H4 (cell line): ENCODE measurements around the gene ORM2. TPM values are rescaled to one million over a fixed set of nuclear protein-coding genes. Genes with fewer than 3 reads are reported as not detected.
A peak's percentile ranks its signal among the peaks of the same experiment; 100 is the strongest.
"Not testable (repeated sequence)": the region's sequence is repeated elsewhere in the genome, so short reads cannot be mapped to it uniquely, and the experiment has no call there.

Experiments
- DNase-seq: peaks from one replicate; pipeline ENCODE4 v3.0.0-alpha.2; 2015; ENCODE audit warnings: low spot score
- total RNA-seq: library from RNA; depleted of rRNA; stranded (reverse); fragments of >200 nt; shearing (Covaris generic); gene quantifications from 2 replicates; pipeline ENCODE4 v1.2.3, GENCODE V29; 2014

The ORM2 gene
- total RNA-seq, 1 experiment from 2014 or later, result 0.19 TPM

DNA sequence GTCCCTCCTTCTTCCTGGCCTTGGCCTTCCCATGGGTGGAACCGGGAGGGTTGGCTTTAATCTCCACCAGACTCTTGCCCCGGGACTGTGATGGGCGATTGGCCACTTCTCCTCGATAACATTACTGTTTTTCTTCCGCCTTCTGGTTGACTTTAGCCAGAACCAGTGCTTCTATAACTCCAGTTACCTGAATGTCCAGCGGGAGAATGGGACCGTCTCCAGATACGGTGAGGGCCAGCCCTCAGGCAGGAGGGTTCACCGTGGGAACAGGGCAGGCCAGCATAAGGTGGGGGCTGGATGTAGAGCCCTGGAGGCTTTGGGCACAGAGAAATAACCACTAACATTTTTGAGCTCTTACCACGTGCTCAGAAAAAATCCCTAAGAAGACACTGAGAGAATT lies 967 bp downstream of the ORM2 start:
- no peak for DNase-seq

DNA sequence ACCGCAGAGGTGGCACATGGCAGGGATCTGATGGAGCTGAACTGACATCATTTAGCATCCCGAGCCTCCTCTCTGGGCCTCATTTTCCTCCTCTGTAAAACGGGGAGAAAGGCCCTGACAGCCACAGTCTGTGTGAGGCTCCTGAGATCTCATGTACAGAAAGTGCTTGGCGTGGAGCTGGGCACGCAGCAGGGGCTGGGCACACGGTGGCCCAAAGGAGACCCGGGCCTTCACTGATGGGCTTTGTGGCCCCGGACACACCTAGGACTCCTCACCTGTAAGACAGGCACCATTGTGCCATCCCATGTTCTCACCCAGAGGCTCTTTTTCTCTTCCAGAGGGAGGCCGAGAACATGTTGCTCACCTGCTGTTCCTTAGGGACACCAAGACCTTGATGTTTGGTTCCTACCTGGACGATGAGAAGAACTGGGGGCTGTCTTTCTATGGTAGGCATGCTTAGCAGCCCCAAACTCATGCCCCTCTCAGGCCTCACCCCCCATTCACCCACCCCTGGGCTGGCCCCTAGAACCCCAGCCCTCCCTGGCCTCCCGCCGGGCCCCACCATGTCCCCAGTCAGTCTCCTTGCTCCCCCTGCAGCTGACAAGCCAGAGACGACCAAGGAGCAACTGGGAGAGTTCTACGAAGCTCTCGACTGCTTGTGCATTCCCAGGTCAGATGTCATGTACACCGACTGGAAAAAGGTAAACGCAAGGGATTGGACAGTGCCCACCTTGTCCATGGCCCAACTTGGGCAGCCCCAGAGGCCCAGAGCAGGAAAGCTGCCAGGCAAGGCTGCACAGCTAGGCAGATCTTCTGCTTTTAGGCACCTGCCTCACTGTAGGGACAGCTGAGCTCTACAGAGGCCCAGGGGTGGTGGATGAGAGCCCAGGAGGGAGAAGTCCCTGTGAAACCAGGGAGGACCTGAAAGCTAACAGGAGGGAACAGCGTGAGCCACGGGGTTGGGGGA lies 1.8 kb downstream of the ORM2 start:
- not testable (repeated sequence) for DNase-seq

DNA sequence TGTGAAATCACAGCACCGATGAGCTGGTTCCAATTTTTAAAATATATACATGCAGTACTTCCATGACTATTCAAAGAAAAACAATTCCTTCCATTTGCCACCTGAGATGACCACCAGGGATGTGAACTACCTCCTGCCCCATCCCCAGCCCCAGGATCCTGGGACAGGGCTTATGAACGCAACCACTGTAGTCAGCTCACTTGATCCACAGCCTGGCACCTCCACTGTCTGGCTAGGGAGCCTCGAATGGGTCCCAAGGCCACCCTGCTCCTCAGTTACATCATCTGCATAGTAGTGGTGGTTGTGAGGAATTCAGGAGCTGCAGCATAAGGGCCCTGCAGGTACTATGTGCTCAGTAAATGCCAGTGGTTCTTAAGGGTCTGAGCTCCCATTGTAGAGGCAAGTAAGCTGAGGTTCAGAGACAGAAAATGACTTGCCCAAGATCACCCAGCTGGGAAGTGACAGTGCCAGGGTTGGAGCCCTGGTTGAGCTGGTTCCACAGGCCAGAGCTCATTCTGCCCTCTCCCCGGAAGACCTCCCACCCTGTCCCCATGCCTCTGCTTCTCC lies 2.9 kb downstream of the ORM2 start:
- DNase-seq, result not testable (repeated sequence)

DNA sequence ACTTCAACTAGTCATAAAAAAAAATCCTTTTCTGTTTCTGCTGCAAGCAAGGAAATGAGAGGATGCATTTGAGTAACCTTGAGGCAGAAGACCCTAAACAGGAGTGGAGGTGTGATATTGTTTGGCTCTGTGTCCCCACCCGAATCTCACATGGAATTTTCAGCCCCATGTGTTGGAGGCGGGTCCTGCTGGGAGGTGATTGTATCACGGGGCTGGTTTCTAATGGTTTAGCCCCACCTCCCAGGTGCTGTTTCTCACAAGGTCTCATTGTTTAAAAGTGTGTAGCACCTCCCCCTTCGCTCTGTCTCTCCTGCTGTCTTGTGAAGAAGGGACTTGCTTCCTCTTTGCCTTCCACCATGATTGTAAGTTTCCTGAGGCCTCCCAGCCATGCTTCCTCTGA lies 4.0 kb downstream of the ORM2 start:
- not testable (repeated sequence) for DNase-seq

DNA sequence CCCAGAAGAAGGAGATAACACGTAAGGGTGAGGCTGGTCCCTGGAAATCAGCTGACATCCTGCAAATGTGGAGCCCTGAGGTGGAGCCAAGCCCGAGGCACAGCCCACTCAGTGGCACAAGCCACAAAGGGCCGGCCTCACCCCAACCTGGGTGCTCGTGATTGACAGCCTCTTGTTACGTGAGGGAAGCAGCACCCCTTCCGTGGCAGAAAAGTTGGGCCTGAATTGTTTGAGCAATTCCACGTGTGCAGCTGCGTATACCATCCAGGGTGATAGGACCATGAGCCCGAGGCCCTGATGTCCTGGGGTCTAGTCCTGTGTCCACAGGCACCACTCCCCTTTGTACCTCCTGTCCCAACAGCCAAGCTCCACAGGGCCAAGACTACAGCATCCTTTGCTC lies 4.8 kb downstream of the ORM2 start:
- DNase-seq, result no peak

DNA sequence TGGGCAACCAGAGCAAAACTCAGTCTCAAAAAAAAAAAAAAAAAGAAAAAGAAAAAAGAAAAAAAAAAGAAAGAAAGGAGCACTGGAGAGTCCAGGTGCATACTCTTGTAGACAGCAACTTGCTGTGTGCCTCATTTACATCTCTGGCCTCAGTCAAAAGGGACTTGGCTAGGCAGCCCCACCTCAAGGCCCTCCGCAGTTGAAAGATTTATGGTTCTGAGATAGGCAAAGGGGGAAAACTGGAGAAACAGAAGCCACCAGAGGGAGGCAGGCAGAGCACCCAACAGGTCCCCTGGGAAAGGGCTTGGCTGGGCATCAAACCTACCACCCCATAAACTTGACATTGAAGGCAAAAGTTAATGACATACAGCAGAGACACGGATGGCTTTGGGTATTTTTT lies 6.1 kb downstream of the ORM2 start:
- DNase-seq, result no peak

DNA sequence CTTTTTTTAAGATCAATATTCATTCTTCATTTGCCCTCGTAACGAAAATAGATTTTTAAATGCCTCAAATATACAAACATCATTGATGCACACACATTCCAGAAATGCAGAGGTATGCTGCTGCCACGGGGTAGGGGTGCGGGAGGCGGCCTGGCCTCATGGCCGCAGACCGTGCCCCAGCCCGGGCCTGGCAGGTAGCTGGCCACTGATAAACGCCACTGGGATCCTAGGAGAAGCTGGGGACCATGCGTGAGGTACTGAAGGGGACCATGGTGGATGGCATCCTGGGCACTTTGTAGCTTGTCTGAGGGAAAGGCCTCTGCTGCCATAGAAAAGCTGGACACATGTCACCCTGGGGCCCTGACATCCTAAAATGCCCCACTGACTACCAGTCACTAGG lies 6.5 kb downstream of the ORM2 start:
- no peak for DNase-seq

DNA sequence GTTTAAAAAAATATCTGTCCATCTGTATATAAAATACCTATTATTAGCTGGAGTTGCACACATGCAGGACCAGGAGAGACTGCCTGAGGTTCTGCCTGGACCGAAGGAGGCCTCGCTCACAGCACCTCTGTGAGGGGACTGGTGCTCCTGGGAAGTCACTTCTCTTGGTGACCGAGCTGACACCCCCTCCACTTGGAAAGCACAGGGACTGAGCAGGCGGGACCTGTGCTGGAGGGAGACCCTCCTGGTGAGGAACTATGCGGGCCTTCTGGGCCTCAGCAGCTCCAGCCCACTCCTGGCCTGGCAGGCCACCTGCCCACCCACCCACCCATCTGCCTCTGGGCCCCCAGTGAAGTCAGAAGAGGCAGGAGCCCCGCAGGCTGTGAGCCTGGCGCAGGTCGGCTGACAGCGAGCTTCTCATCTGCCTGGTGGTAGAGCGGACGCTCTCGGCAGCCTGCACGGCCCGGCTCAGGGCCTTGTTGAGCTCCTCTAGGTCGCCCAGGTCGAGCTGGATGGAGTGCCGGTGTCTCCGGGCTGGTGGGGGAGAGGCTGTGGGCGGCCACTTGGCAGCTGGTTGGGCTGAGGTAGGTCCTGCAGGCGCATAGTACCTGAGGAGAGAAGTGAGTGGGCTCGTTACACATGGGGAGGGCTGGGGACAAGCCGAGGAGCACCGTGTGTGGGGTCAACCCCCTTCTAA lies 7.2 kb downstream of the ORM2 start:
- DNase-seq, result no peak

DNA sequence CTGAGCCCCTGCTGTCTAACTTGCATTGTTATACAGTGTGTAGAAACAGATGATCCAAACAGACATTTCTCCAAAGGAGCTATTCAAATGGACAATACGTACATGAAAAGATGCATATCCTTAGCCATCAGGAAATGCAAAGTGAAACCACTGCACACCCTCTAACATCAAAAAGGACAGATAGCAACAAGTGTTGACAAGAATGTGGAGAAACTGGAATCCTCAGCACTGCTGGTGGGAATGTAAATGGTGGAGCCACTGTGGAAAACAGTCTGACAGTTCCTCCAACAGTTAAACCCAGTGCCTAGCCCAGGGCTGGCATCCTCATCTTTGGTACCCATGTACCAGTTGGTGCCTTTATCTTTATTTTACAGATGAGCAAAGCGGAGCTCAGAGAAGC lies 8.5 kb downstream of the ORM2 start:
- DNase-seq, result no peak

DNA sequence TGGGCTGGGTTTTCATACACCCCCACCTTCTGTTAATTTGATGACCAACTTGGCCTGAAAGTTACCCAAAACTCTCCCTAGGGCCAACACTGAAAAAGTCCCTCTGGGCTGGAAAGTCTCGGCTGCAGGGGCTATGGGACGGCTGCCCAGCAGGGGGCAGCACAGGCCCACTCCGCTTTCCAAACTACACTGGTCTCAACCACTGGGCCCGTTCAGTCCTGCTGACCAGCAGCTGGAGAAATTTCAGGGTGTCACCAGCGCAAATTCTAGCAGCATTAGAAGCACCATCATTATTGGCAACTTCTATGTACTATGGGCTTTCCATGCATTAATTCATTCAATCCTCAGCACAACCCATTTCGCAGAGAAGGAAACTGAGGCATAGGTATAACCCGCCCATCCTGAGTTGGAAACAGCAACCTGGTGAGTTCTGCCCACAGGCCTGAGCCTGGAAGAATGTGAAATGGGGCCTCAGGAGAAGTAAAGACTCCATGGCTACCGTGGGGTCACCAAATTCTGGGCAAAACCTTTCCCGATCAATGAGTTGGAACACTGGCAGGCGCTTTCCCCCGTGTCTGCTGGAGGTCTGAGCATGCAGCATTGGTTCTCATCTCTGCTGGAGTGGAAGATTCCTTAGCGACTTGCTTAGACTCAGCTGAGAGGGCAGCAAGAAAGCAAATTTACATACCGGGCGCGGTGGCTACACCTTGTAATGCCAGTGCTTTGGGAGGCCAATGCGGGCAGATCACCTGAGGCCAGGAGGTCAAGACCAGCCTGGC lies 9.7 kb downstream of the ORM2 start:
- DNase-seq, result peak; percentile 35

DNA sequence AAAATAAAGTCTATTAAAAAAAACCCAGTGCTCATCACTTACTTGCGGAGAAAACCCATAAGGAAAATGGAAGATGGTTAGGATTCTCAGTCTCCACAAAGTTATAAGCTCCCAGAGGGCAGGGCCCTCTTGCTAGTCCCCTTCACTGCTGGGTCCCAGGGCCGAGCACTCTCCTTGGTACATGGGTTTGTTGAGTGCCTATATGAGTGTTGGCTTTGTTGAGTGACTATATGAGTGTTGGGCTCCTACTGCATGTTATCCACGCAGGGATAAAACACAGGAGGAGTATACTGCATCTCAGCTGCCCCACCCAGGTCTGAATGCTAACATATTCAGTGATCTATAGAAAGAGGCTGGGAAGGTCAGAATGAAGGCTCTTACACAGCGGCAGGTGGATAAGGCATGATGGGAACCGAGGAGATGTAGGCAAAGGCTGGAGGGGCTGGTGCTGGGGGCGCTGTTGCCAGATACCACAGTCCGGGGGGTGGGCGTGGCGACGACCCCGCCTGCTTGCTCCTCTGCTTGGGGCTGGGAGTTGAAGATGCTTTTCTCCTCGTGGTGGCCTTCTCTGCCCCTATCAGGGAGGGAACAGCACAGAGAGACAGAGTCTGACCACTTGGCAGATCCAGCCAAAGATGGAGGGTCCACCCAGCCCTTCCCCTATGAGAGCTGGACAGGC lies 11.6 kb downstream of the ORM2 start:
- DNase-seq, result no peak

DNA sequence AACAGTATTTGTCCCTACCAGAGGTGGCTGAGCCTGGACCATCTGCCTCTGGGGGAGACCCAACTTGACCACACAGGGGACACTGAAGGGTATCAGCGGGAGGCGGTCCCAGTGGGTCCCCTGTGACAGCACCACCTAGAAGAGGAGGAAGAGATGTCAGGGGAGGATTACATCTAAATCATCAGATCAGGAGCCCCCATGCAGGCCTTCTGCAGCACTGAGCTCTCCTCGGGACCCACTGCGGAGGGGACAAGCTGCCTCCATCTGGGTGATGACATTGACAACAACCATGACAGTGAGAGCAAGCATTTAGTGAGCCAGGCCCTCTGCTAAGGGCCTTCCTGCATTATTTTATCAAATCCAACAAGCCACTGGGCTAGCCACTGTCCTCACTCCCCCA lies 12.3 kb downstream of the ORM2 start:
- no peak for DNase-seq

DNA sequence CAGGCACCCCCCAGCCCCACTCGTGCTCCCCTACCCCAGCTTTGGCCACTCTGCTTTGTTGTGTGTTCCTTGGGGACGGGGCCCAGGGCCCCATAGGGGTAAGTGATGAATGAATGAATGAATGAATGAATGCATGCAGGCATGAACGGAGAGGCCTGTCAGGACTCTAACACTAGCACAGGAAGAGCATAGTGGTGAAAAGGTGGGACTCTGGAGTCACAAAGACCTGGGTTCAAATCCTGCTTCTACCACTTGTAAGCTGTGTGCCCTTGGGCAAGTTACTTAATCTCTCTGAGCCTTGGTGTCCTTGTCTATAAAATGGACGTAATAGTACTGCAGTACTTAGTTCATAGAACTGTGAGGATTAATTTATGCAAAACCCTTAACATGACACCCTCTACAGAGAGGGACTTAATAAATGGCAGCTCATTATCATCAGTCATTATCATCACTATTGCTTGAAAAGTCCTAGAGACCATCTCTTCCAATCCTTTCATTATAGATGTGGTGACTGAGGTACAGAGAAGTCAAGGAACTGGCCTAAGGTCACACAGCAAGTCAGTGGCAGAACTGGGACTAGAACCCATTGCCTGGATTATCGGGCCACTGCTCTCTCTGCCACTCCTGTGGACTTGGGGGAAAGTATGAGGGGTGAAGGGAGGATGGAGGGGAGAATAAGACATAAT lies 13.2 kb downstream of the ORM2 start:
- no peak for DNase-seq

DNA sequence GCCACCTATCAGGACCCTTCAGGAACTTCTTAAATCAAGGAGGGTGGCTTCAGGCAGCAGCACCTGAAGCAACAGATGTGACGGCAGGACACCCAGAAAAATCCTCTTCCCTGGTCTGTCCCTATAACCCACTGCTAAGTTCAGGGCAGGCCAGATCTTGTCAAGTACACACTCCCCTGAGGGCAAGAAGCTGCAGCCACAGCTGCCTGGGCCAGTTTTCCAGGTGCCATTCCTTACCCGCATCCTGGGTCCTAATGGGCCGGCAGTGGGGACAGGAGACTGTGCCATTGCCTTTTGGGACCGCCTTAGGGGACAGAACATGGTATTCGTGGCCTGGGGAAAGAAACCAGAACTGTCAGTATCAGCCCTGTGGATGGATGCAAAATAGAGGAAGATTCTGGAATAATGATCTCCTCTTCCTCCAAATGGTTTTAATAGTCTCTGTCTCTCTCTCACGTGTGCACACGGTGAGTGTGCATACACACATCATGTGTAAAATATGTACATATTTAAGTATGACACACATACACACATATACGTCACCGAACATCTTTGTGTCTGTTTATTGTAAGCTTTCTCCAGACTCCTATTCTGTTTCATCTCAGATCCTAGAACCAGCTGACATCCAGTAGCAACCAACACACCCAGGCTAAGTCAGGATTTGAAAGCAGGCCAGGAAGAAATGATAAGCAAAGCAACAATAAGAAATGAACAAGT lies 14.0 kb downstream of the ORM2 start:
- no peak for DNase-seq

DNA sequence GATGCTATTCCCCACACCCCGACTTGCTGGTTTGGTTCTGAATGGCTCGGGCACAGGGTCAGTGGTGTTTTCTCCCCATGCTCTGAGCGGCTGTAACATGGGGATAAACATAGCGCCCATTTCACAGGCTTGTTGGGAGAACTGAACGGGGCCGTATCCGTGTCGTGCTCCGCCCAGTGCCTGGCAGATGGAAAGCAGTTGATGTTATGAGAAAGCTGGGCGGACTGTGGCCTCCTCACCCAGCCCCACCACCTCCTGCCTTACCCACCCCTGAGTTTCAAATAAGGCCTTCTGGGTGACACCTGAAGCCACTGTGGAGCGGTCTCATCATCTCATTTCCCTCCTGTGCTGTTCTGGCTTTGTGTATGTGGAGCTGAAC lies 14.5 kb downstream of the ORM2 start:
- no peak for DNase-seq

DNA sequence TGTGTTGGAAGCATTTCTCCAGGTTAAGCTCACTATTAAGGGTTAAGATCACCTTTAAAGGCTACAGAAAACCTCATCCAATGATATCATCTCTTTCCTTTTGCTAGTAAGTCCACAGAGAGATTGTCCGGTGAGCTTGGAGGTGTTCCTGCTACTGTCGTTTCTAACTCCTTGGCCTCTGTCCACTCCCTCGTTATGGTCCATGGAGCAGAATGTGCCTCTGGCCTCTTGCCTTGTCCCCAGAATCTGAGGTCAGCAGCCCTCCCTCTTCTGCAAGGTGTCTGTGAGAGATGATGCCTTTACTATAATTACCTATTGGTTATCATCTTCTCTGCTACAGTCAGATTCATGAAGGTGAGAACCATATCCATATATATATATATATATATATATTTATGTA lies 15.0 kb downstream of the ORM2 start:
- DNase-seq, result no peak

DNA sequence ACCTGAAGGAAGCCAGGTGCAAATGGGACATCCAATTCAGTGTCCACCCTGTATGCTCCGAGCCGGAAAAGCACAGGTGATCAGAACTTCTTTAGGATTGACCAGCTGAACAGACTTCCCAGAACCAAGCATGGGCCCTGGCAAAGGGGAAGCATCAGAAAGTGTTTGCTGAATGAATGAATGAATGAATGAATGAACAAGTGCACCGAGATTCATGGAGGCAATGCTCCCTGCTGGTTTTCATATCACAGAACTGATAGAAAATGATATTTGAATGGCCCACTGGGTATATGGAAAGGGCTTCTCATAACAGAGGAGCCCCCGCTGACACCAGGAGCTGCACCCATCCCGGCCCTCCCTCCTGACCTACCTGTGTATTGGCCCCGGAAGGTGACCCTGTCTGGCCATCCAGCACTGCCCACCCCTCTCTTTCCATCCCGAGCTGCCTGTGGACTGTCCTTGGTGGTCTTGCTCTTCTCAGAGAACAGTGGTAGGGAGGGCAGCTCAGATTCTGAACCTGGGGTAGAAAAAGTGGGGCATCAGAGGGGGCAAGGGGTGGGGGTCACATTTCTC lies 15.9 kb downstream of the ORM2 start:
- no peak for DNase-seq

DNA sequence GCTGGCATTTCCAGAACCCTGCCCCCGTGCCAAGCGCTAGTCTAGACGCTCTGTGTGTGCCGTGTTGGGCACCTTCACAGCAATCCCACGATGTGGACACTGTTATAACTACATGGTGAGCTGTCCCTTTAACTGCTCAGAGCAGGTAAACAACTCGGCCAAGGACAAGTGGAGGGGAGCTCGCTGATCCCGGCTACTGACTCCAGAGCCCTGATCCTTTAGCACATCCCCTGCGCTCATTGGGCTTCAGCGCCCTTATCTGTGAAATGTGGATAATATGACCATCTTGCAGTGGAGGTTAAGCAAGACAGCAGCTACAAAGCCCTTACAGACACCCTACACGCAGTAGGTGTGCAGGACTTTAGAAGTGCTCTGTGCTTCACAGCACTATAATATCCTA lies 16.5 kb downstream of the ORM2 start:
- no peak for DNase-seq

DNA sequence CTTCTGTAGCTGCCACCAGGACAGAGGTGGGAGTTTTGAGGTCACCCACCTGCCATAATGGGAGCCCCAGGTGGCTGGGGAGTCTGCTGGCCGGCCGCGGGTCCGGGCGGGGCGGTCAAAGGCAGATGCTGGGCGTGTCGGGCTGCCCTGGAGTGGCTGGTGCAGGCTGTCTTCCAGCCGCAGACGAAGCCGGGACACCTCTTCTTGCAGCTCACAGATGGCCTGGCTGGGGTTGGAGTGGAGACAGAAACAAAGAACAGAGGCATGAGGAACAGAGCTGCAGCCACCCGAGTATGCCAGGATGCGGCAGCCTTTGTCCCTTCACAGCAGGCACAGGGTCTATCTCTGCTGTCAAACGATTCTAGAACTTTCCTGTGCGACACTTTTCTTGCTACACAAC lies 18.0 kb downstream of the ORM2 start:
- DNase-seq, result no peak
